ENCODE data around the gene PIEZO2. TPM values are rescaled to one million over a fixed set of nuclear protein-coding genes. Genes with fewer than 3 reads are reported as not detected.
"Not testable (repeated sequence)": the region's sequence is repeated elsewhere in the genome, so short reads cannot be mapped to it uniquely, and the experiment has no call there.

PIEZO2 gene
- polyA plus RNA-seq, 6 donors from 2014 or later, result 0.21 TPM; not detected in 5

DNA sequence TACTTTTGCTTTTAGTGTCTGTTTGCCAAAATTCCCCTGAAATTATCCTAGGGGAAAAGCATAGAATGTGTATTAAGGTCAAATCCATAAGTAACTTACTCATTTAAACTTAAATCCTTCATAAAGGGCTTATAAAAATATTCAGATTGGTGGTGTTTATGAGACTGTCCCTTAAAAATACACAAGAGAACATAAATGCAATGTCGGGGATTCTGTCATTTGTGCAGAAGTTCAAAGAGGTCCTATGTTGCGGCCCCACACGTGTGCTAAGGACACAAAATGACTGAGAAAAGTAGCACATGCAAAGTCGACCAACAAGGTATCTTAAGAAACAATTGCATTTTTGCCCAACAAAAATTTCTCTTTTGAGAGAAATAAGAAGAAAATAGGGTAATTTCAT, 225.1 kb downstream of the PIEZO2 start:
- Mint-ChIP-seq H3K27me3 (peaks cover 5 to 23% (median 13%) of the 10 kb centered on the region in 3 donors), H3K4me1 (no peaks in the 10 kb centered on the region), H3K36me3 (no peaks in the 10 kb centered on the region), H3K9me3 (peaks cover 0 to 3% (median 0%) of the 10 kb centered on the region in 7 donors), H3K27ac (no peak overlapping the region), H3K4me3 (no peak overlapping the region)
- ATAC-seq (ENCODE audit: low read depth in 2 of 2) (no peak), DNase-seq (no peak)

- no peak overlapping the region for H3K27ac Mint-ChIP-seq
- no peaks in the 10 kb centered on the region for H3K4me1 Mint-ChIP-seq
- peaks cover 0 to 3% (median 0%) of the 10 kb centered on the region in 7 donors for H3K9me3 Mint-ChIP-seq
- DNase-seq (no peak), ATAC-seq (ENCODE audit: low read depth in 2 of 2) (no peak)
- H3K4me3 Mint-ChIP-seq, result no peak overlapping the region
- no peaks in the 10 kb centered on the region for H3K36me3 Mint-ChIP-seq
- peaks cover 5 to 23% (median 13%) of the 10 kb centered on the region in 3 donors for H3K27me3 Mint-ChIP-seq
Measured at GRCh38 chr18:10923551-10924070, 225.8 kb downstream of the PIEZO2 start.

DNA sequence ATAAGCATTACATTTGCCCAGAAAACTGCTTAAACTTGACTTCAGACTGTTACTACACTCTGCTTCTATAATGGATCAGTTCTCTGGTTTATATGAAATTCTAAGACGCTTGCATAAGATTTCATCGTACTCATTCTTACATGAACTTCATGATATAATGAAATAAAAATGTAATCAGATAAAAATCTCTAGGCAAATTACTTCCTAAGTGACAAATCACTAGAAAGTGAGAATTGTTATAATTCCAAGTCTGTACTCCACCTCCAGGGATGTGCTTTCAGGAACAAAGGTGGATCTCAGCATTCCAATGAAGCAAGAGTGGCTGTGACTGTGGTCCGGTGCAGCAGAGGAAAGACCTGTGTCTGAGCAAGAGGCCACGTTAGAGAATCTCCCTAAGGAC, 226.2 kb downstream of the PIEZO2 start:
- Mint-ChIP-seq H3K27ac (no peak overlapping the region), H3K4me3 (no peak overlapping the region), H3K27me3 (peaks cover 5 to 23% (median 13%) of the 10 kb centered on the region in 3 donors), H3K4me1 (no peaks in the 10 kb centered on the region), H3K36me3 (no peaks in the 10 kb centered on the region), H3K9me3 (peaks cover 0 to 3% (median 0%) of the 10 kb centered on the region in 7 donors)
- ATAC-seq (ENCODE audit: low read depth in 2 of 2) (no peak), DNase-seq (no peak)

GRCh38 chr18:10922712-10923111, 226.7 kb downstream of the PIEZO2 start:
- H3K4me3 Mint-ChIP-seq; H3K9me3 Mint-ChIP-seq; ATAC-seq (ENCODE audit: low read depth in 2 of 2); H3K36me3 Mint-ChIP-seq; DNase-seq; H3K27ac Mint-ChIP-seq; H3K4me1 Mint-ChIP-seq: not testable (repeated sequence)
- peaks cover 5 to 23% (median 13%) of the 10 kb centered on the region in 3 donors for H3K27me3 Mint-ChIP-seq

GRCh38 chr18:10920309-10920708, 229.1 kb downstream of the PIEZO2 start:
- not testable (repeated sequence) for H3K9me3 Mint-ChIP-seq; H3K4me3 Mint-ChIP-seq; H3K4me1 Mint-ChIP-seq; DNase-seq; H3K27ac Mint-ChIP-seq; H3K36me3 Mint-ChIP-seq; ATAC-seq (ENCODE audit: low read depth in 2 of 2)
- H3K27me3 Mint-ChIP-seq, result peaks cover 6 to 13% (median 12%) of the 10 kb centered on the region in 3 donors

DNA sequence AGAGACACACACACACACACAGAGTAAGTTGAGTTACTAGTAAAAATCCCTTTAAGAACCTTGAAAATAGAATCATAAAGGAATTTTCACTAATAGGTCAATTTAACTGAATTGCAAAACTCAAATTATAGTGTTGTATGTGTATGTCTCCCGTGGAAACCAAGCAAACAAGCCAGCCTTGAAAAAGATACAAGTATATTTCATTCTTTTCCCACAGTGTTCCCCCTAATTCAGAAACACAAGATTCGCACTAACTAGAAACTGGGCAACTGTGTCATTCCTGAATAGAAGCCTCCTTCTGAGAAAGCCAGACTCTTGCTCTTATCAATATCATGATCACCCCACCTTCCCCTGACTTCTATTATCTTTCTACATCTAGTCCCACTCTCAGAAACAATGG, 229.5 kb downstream of the PIEZO2 start:
- H3K9me3 Mint-ChIP-seq, result peaks cover 0 to 3% (median 0%) of the 10 kb centered on the region in 7 donors
- ATAC-seq (ENCODE audit: low read depth in 2 of 2) (no peak), DNase-seq (no peak)
- no peaks in the 10 kb centered on the region for H3K36me3 Mint-ChIP-seq
- peaks cover 6 to 13% (median 10%) of the 10 kb centered on the region in 3 donors for H3K27me3 Mint-ChIP-seq
- no peak overlapping the region for H3K27ac Mint-ChIP-seq
- H3K4me1 Mint-ChIP-seq, result no peaks in the 10 kb centered on the region
- no peak overlapping the region for H3K4me3 Mint-ChIP-seq

DNA sequence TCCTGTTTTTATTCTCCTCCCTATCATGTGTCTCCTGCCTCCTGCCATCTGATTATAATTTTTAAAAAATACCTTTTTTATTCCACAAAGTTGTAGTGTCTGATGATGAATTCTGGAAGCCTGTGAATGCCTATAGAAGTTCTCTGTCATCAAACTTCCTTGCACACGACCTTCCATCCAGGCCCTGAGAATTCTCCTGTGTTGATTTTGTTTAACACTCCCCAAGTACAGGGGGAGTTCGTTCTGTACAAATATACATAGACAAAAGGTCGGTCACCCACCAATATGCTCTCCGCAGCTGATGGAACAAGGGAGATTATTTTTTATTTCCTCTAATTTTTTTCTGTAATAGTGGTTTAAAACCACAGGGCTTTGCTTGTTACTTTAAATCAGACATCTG, 232.5 kb downstream of the PIEZO2 start:
- no peak overlapping the region for H3K27ac Mint-ChIP-seq
- no peaks in the 10 kb centered on the region for H3K36me3 Mint-ChIP-seq
- H3K27me3 Mint-ChIP-seq, result peaks cover under 1 to 10% (median 6%) of the 10 kb centered on the region in 3 donors
- no peaks in the 10 kb centered on the region for H3K4me1 Mint-ChIP-seq
- H3K9me3 Mint-ChIP-seq, result peaks cover 0 to 3% (median 0%) of the 10 kb centered on the region in 7 donors
- H3K4me3 Mint-ChIP-seq, result no peak overlapping the region
- no peak for ATAC-seq (ENCODE audit: low read depth in 2 of 2)
- DNase-seq, result no peak

DNA sequence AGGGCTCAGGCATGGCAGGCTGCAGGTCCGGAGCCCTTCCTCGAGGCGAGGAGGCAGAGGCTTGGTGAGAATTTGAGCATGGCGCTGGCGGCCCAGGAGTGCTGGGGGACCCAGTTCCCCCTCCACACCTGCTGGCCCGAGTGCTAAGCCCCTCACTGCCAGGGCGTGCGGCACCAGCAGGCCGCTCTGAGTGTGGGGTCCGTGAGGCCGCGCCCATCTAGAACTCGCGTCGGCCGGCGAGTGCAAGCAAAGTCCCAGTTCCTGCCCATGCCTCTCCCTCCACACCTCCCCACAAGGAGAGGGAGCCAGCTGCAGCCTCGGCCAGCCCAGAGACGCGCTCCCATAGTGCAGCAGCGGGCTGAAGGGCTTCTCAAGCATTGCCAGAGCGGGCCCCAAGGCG, 233.0 kb downstream of the PIEZO2 start:
- Mint-ChIP-seq H3K4me3 (no peak overlapping the region), H3K27ac (no peak overlapping the region)
- no peak for ATAC-seq (ENCODE audit: low read depth in 2 of 2)

DNA sequence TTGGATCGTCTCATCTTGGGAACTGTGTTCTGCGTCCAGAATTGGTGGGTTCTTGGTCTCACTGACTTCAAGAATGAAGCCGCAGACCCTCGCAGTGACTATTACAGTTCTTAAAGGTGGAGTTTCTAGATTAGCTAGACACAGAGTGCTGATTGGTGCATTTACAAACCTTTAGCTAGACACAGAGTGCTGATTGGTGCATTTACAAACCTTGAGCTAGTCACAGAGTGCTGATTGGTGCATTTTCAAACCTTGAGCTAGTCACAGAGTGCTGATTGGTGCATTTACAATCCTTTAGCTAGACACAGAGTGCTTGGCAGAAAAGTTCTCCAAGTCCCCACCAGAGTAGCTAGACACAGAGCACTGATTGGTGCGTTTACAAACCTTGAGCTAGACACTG, 233.6 kb downstream of the PIEZO2 start:
- not testable (repeated sequence) for H3K27me3 Mint-ChIP-seq; ATAC-seq (ENCODE audit: low read depth in 2 of 2); H3K27ac Mint-ChIP-seq; H3K36me3 Mint-ChIP-seq; H3K4me1 Mint-ChIP-seq; H3K9me3 Mint-ChIP-seq; H3K4me3 Mint-ChIP-seq; DNase-seq

More for the DNA sequence above, 233.0 kb downstream of the PIEZO2 start:
- no peaks in the 10 kb centered on the region for H3K4me1 Mint-ChIP-seq
- no peak for DNase-seq
- no peaks in the 10 kb centered on the region for H3K36me3 Mint-ChIP-seq
- peaks cover 0 to 3% (median 0%) of the 10 kb centered on the region in 7 donors for H3K9me3 Mint-ChIP-seq
- peaks cover 0 to 10% (median 6%) of the 10 kb centered on the region in 3 donors for H3K27me3 Mint-ChIP-seq

DNA sequence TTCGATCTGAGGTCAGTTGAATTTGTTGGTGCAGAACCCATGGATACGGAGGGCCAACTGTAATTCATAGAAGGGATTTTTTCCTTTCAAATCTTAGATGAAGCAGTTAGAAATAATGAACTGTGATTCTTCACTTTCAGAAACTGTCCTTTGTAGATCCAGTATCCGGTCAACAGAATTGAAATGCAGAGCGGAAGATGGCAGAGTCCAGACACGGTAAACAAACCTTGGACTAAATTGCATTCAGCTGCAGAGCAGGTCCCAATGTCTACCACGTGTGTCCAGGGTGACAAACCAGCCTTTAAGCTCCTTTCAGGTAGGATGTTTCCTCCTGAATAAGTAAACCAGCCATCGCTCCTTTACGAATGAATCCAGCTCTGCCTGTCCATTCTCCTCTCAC, 234.8 kb downstream of the PIEZO2 start:
- DNase-seq; ATAC-seq (ENCODE audit: low read depth in 2 of 2); H3K9me3 Mint-ChIP-seq; H3K36me3 Mint-ChIP-seq; H3K27me3 Mint-ChIP-seq; H3K4me3 Mint-ChIP-seq; H3K27ac Mint-ChIP-seq; H3K4me1 Mint-ChIP-seq: not testable (repeated sequence)

DNA sequence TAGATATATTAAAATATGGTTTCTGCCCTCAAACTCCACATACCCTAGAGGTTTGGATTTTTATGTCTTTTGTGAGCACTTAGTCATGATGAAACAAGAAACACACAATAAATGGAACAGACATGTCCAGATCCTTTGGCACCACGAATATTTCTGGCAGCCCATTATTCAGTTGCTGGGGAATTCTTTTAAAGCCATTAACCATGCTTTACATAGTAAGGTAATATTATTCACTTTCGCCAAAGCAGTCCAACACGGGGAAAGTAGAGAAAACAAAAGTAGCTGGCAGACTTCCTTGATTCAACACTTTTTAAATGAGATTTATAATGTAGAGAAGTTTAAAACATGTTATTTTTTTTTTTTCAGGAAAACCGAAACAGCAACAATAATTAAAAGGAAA, 235.4 kb downstream of the PIEZO2 start:
- no peaks in the 10 kb centered on the region for H3K36me3 Mint-ChIP-seq
- H3K4me1 Mint-ChIP-seq, result no peaks in the 10 kb centered on the region
- H3K27me3 Mint-ChIP-seq, result peaks cover 5 to 6% (median 5%) of the 10 kb centered on the region in 3 donors
- no peak for DNase-seq
- no peak overlapping the region for H3K4me3 Mint-ChIP-seq
- no peak overlapping the region for H3K27ac Mint-ChIP-seq
- peaks cover 0 to 2% (median 0%) of the 10 kb centered on the region in 7 donors for H3K9me3 Mint-ChIP-seq
- no peak for ATAC-seq (ENCODE audit: low read depth in 2 of 2)

GRCh38 chr18:10912790-10913545, 236.4 kb downstream of the PIEZO2 start:
- no peak overlapping the region for H3K4me3 Mint-ChIP-seq
- no peak for ATAC-seq (ENCODE audit: low read depth in 2 of 2)
- H3K9me3 Mint-ChIP-seq, result peaks cover 0 to 2% (median 0%) of the 10 kb centered on the region in 7 donors
- no peaks in the 10 kb centered on the region for H3K4me1 Mint-ChIP-seq
- H3K36me3 Mint-ChIP-seq, result no peaks in the 10 kb centered on the region
- H3K27me3 Mint-ChIP-seq, result peaks cover 5 to 7% (median 6%) of the 10 kb centered on the region in 3 donors
- DNase-seq, result no peak
- H3K27ac Mint-ChIP-seq, result no peak overlapping the region

GRCh38 chr18:10909724-10910123, 239.6 kb downstream of the PIEZO2 start:
- H3K36me3 Mint-ChIP-seq, result no peaks in the 10 kb centered on the region
- no peak overlapping the region for H3K27ac Mint-ChIP-seq
- peaks cover 0 to 2% (median 0%) of the 10 kb centered on the region in 7 donors for H3K9me3 Mint-ChIP-seq
- DNase-seq (no peak), ATAC-seq (ENCODE audit: low read depth in 2 of 2) (no peak)
- peaks cover 0 to 7% (median 7%) of the 10 kb centered on the region in 3 donors for H3K27me3 Mint-ChIP-seq
- H3K4me1 Mint-ChIP-seq, result no peaks in the 10 kb centered on the region
- no peak overlapping the region for H3K4me3 Mint-ChIP-seq

GRCh38 chr18:10908760-10909159, 240.6 kb downstream of the PIEZO2 start:
- no peak for ATAC-seq (ENCODE audit: low read depth in 2 of 2)
- no peaks in the 10 kb centered on the region for H3K36me3 Mint-ChIP-seq

More at GRCh38 chr18:10908760-10909159, 240.6 kb downstream of the PIEZO2 start:
- peaks cover 0 to 2% (median 0%) of the 10 kb centered on the region in 7 donors for H3K9me3 Mint-ChIP-seq
- peaks cover 0 to 7% (median 7%) of the 10 kb centered on the region in 3 donors for H3K27me3 Mint-ChIP-seq
- no peak overlapping the region for H3K4me3 Mint-ChIP-seq
- H3K4me1 Mint-ChIP-seq, result no peaks in the 10 kb centered on the region
- no peak overlapping the region for H3K27ac Mint-ChIP-seq
- DNase-seq, result no peak
